ENCODE measurements around the gene CCDC86. TPM values are rescaled to one million over a fixed set of nuclear protein-coding genes. Genes with fewer than 3 reads are reported as not detected.

CCDC86 gene
- total and polyA plus RNA-seq, 9 of the 15 experiments (the other 6 are each of a cell fraction or from before 2014, with no cell fraction given), result 4.6 to 102 (median 25.2) TPM

DNA sequence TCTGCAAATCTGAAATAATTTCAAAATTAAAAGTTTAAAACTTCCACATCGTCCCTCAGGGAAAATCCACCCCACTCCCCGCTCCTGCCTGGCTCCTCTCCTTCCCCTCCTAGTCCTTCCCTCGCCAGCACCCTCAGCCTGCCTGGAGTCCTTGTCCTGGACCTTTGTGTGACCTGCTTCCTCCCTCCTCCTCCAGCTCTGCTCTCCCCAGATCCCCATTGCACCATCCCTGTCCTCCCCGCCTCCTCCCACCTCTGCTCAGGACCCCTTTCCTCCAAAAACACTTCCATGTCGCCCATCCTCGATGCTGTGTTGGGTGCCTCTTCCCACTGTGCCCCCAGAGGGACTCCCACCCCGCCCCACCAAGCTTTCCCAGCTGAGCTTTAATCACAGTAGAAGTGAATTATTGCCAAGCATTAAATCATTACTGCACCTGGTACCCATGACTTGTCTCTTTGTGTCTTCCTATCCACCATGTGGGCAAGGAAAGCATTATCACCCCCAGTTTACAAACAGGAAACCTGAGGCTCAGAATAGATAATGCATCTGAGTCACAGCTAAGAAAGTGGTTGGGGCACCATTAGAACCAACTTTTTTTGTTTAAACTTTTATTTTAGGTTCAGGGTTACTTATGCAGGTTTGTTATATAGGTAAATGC is 23.1 kb downstream of the CCDC86 start (continued):
- TF ChIP-seq, protein P1, sequence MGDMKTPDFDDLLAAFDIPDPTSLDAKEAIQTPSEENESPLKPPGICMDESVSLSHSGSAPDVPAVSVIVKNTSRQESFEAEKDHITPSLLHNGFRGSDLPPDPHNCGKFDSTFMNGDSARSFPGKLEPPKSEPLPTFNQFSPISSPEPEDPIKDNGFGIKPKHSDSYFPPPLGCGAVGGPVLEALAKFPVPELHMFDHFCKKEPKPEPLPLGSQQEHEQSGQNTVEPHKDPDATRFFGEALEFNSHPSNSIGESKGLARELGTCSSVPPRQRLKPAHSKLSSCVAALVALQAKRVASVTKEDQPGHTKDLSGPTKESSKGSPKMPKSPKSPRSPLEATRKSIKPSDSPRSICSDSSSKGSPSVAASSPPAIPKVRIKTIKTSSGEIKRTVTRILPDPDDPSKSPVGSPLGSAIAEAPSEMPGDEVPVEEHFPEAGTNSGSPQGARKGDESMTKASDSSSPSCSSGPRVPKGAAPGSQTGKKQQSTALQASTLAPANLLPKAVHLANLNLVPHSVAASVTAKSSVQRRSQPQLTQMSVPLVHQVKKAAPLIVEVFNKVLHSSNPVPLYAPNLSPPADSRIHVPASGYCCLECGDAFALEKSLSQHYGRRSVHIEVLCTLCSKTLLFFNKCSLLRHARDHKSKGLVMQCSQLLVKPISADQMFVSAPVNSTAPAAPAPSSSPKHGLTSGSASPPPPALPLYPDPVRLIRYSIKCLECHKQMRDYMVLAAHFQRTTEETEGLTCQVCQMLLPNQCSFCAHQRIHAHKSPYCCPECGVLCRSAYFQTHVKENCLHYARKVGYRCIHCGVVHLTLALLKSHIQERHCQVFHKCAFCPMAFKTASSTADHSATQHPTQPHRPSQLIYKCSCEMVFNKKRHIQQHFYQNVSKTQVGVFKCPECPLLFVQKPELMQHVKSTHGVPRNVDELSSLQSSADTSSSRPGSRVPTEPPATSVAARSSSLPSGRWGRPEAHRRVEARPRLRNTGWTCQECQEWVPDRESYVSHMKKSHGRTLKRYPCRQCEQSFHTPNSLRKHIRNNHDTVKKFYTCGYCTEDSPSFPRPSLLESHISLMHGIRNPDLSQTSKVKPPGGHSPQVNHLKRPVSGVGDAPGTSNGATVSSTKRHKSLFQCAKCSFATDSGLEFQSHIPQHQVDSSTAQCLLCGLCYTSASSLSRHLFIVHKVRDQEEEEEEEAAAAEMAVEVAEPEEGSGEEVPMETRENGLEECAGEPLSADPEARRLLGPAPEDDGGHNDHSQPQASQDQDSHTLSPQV (IDR thresholded peaks at IDR 0.05), result no peak
- TF ChIP-seq, protein P2, sequence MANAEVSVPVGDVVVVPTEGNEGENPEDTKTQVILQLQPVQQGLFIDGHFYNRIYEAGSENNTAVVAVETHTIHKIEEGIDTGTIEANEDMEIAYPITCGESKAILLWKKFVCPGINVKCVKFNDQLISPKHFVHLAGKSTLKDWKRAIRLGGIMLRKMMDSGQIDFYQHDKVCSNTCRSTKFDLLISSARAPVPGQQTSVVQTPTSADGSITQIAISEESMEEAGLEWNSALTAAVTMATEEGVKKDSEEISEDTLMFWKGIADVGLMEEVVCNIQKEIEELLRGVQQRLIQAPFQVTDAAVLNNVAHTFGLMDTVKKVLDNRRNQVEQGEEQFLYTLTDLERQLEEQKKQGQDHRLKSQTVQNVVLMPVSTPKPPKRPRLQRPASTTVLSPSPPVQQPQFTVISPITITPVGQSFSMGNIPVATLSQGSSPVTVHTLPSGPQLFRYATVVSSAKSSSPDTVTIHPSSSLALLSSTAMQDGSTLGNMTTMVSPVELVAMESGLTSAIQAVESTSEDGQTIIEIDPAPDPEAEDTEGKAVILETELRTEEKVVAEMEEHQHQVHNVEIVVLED (CRISPR knock-in tag; IDR thresholded peaks at IDR 0.05), result no peak
- TF ChIP-seq CBFA2T3 (IDR thresholded peaks at IDR 0.05), result peak; percentile 72
- no peak for TF ChIP-seq FOXK2 (conservative IDR thresholded peaks at IDR 0.05 in 1 of 2, IDR thresholded peaks at IDR 0.05 in 1 of 2; ENCODE audit: low read depth in 2 of 2)
- TF ChIP-seq ZC3H11A (IDR thresholded peaks at IDR 0.05; ENCODE audit: low read depth, low read length), result no peak
- TF ChIP-seq ZNF668 (CRISPR knock-in tag; IDR thresholded peaks at IDR 0.05), result no peak
- no peak for TF ChIP-seq ZNF444 (CRISPR knock-in tag; IDR thresholded peaks at IDR 0.05)
- no peak for TF ChIP-seq LCOR (CRISPR knock-in tag; IDR thresholded peaks at IDR 0.05)
- TF ChIP-seq HDAC1 (IDR thresholded peaks at IDR 0.05), result peak in 1 of 2 experiments; percentile 33; a peak in 1 of 4 replicates
- TF ChIP-seq ZBED1 (IDR thresholded peaks at IDR 0.05), result no peak
- no peak for TF ChIP-seq CCAR2 (IDR thresholded peaks at IDR 0.05; ENCODE audit: low read depth, low read length)
- TF ChIP-seq ZFP1 (CRISPR knock-in tag; IDR thresholded peaks at IDR 0.05), result no peak
- TF ChIP-seq ZC3H4 (CRISPR knock-in tag; IDR thresholded peaks at IDR 0.05; ENCODE audit: borderline replicate concordance), result no peak
- peak; percentile 52 for TF ChIP-seq MEIS2 (IDR thresholded peaks at IDR 0.05; ENCODE audit: partially characterized antibody)
- TF ChIP-seq ZNF175 (CRISPR knock-in tag; IDR thresholded peaks at IDR 0.05; ENCODE audit: low read depth), result no peak
- no peak for TF ChIP-seq ZBTB8A (IDR thresholded peaks at IDR 0.05; ENCODE audit: partially characterized antibody)
- TF ChIP-seq, protein P3, sequence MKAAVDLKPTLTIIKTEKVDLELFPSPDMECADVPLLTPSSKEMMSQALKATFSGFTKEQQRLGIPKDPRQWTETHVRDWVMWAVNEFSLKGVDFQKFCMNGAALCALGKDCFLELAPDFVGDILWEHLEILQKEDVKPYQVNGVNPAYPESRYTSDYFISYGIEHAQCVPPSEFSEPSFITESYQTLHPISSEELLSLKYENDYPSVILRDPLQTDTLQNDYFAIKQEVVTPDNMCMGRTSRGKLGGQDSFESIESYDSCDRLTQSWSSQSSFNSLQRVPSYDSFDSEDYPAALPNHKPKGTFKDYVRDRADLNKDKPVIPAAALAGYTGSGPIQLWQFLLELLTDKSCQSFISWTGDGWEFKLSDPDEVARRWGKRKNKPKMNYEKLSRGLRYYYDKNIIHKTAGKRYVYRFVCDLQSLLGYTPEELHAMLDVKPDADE (conservative IDR thresholded peaks at IDR 0.05; ENCODE audit: control insufficient read depth, low read depth, low read length), result no peak
- TF ChIP-seq, protein P4, sequence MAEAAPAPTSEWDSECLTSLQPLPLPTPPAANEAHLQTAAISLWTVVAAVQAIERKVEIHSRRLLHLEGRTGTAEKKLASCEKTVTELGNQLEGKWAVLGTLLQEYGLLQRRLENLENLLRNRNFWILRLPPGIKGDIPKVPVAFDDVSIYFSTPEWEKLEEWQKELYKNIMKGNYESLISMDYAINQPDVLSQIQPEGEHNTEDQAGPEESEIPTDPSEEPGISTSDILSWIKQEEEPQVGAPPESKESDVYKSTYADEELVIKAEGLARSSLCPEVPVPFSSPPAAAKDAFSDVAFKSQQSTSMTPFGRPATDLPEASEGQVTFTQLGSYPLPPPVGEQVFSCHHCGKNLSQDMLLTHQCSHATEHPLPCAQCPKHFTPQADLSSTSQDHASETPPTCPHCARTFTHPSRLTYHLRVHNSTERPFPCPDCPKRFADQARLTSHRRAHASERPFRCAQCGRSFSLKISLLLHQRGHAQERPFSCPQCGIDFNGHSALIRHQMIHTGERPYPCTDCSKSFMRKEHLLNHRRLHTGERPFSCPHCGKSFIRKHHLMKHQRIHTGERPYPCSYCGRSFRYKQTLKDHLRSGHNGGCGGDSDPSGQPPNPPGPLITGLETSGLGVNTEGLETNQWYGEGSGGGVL (CRISPR knock-in tag; IDR thresholded peaks at IDR 0.05), result no peak
- TF ChIP-seq ZKSCAN3 (CRISPR knock-in tag; IDR thresholded peaks at IDR 0.05), result no peak
- TF ChIP-seq ZNF586 (CRISPR knock-in tag; conservative IDR thresholded peaks at IDR 0.05), result no peak
- TF ChIP-seq MXI1 (IDR thresholded peaks at IDR 0.05; ENCODE audit: low read depth, low read length), result no peak
